ENCODE data around the gene BRAP.

GRCh38 chr12:111645433-111645832, 40.3 kb downstream of the BRAP start:
- TF ChIP-seq ZNF416 (CRISPR knock-in tag; IDR thresholded peaks at IDR 0.05) (no peak), USF2 (CRISPR knock-in tag; IDR thresholded peaks at IDR 0.05) (no peak), CTCF (IDR thresholded peaks at IDR 0.05) (no peak), ATF3 (CRISPR knock-in tag; conservative IDR thresholded peaks at IDR 0.05) (no peak), ESRRA (CRISPR knock-in tag; IDR thresholded peaks at IDR 0.05; ENCODE audit: borderline replicate concordance) (no peak), TCF7 (CRISPR knock-in tag; IDR thresholded peaks at IDR 0.05; ENCODE audit: low read depth) (no peak), CREB1 (CRISPR knock-in tag; IDR thresholded peaks at IDR 0.05) (no peak)

Data from WTC11 (cell line).